DOHH2 (cell line): Measurements from ENCODE around the gene PAK5.

ENCODE experiments used
- EZH2phosphoT487 ChIP-seq: fragments of 200-600 bp; sonication (generic); IDR thresholded peaks from 2 replicates; pipeline ENCODE4 v1.6.1; 2017; ENCODE audit warnings: borderline replicate concordance, mild to moderate bottlenecking, antibody characterized with exemption, low read length, moderate library complexity, mixed read lengths
- TF ChIP-seq, protein P1 (sequence below): fragments of 200-600 bp; sonication (generic); IDR thresholded peaks from one replicate; pipeline ENCODE4 v1.5.1; 2014; ENCODE audit warnings: antibody characterized with exemption, mild to moderate bottlenecking, low read depth, low read length; ENCODE audit not compliant: poor library complexity, severe bottlenecking

DNA sequence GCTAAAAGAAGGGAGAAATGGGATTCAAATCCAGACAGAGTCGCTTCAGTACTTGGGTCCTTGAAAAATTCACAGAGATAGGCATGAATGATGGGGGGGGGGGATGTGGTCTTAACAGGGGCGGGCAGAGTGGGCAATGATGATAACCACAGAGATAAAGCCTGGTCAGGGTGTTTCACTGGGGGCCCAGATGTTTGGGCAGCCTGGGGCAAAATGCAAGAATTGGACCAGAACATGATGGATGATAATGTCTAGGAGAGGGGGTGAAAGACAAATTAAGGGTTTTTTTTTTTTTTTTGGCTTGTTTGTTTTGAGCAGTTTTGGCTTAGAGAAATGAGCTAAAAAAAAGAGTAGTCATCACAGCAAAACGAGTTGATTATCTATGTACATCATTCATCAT is 267.1 kb downstream of the PAK5 start:
- TF ChIP-seq, protein P1, sequence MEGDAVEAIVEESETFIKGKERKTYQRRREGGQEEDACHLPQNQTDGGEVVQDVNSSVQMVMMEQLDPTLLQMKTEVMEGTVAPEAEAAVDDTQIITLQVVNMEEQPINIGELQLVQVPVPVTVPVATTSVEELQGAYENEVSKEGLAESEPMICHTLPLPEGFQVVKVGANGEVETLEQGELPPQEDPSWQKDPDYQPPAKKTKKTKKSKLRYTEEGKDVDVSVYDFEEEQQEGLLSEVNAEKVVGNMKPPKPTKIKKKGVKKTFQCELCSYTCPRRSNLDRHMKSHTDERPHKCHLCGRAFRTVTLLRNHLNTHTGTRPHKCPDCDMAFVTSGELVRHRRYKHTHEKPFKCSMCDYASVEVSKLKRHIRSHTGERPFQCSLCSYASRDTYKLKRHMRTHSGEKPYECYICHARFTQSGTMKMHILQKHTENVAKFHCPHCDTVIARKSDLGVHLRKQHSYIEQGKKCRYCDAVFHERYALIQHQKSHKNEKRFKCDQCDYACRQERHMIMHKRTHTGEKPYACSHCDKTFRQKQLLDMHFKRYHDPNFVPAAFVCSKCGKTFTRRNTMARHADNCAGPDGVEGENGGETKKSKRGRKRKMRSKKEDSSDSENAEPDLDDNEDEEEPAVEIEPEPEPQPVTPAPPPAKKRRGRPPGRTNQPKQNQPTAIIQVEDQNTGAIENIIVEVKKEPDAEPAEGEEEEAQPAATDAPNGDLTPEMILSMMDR: no peak
- no peak for TF ChIP-seq EZH2phosphoT487
